Upper lobe of right lung (tissue), 1 donor: ENCODE measurements around the gene SYAP1. TPM values are rescaled to one million over a fixed set of nuclear protein-coding genes. Genes with fewer than 3 reads are reported as not detected.

Experiments used
- ATAC-seq: fragments of 200-7000 bp; cut with Tn5 transposase; one replicate; pipeline ENCODE4 v1.9.1; 2020; ENCODE audit warnings: mild to moderate bottlenecking, moderate library complexity
- DNase-seq: peaks from one replicate; pipeline ENCODE4 v3.0.0-alpha.2; 2020
- H3K27ac ChIP-seq: fragments of 200-600 bp; one replicate; pipeline ENCODE4 v1.8.0; 2022
- H3K27me3 ChIP-seq: fragments of 200-600 bp; one replicate; pipeline ENCODE4 v1.8.0; 2022; ENCODE audit warnings: mild to moderate bottlenecking
- H3K36me3 ChIP-seq: fragments of 200-600 bp; one replicate; pipeline ENCODE4 v1.8.0; 2022
- H3K4me1 ChIP-seq: fragments of 200-600 bp; one replicate; pipeline ENCODE4 v1.8.0; 2022
- H3K4me3 ChIP-seq: fragments of 200-600 bp; one replicate; pipeline ENCODE4 v1.8.0; 2022; ENCODE audit warnings: mild to moderate bottlenecking
- H3K9me3 ChIP-seq: fragments of 200-600 bp; one replicate; pipeline ENCODE4 v1.8.0; 2022
- intact Hi-C: fragments of 100-400 bp; cut with DNase I; formaldehyde crosslinking; loops from one replicate; pipeline ENCODE4 v1.11.0; 2022
- total RNA-seq: library from RNA; stranded (reverse); fragmentation: NEBNext Ultra II Directional; extraction: Animal tissue kit (Norgen Biotek cat#: 25700); gene quantifications from one replicate; pipeline ENCODE4 v1.2.1, GENCODE V29; 2021
- TF ChIP-seq, protein P1 (sequence below): fragments of 200-600 bp; IDR thresholded peaks from one replicate; pipeline ENCODE4 v1.8.0; 2022; ENCODE audit warnings: antibody characterized with exemption
- donor health status: DM: no; HTN: yes; CAD: no; lungs with severe emphysema.

The SYAP1 gene
- total RNA-seq, 1 donor from 2014 or later: 20.0 TPM

DNA sequence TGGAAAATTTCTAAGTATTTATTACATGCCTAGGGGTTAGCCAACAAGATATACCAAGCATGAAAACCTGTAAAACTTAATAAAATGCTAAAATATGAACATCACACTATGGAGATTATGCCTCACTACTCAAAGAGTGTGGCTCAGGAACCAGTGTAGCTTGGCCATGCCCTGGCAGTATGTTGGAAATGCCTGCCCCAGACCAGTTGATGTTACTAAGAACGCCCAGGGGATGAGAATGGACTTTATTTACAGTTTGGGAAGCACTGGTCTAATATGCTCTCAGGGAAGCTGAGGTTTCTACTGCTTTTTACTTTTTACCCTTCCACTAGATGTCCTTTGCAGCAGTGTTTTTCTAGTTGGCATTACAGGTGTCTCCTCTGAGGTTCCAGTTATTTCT is 43.2 kb downstream of the SYAP1 start:
- Histone ChIP-seq H3K9me3 (no peaks in the 10 kb centered on the region), H3K27ac (no peak overlapping the region), H3K36me3 (peaks cover 10% of the 10 kb centered on the region), H3K4me1 (no peaks in the 10 kb centered on the region), H3K4me3 (no peak overlapping the region), H3K27me3 (no peaks in the 10 kb centered on the region)
- intact Hi-C loops: no loop called here
- DNase-seq: no peak
- TF ChIP-seq, protein P1, sequence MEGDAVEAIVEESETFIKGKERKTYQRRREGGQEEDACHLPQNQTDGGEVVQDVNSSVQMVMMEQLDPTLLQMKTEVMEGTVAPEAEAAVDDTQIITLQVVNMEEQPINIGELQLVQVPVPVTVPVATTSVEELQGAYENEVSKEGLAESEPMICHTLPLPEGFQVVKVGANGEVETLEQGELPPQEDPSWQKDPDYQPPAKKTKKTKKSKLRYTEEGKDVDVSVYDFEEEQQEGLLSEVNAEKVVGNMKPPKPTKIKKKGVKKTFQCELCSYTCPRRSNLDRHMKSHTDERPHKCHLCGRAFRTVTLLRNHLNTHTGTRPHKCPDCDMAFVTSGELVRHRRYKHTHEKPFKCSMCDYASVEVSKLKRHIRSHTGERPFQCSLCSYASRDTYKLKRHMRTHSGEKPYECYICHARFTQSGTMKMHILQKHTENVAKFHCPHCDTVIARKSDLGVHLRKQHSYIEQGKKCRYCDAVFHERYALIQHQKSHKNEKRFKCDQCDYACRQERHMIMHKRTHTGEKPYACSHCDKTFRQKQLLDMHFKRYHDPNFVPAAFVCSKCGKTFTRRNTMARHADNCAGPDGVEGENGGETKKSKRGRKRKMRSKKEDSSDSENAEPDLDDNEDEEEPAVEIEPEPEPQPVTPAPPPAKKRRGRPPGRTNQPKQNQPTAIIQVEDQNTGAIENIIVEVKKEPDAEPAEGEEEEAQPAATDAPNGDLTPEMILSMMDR: no peak
- no peak for ATAC-seq

DNA sequence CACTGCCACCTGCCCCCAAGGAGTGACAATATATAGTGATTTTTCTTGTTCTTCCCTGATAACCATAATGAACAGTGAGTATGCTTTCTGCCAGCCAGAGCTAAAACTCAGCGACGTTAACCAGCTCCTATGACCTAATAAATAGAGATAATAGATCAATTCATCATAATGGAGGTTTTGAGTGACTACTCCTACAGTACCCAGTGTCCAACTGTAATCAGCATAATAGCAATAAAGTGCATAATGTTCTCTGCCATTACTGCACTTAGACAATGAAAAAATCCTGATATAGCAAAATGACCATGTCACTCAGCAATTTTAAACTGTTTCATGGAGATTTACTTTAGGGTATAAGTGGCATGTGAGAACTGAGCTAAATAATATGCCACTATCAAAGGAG is 46.2 kb downstream of the SYAP1 start:
- TF ChIP-seq, protein P1: no peak
- no peak overlapping the region for H3K27ac ChIP-seq
- H3K4me3 ChIP-seq: no peak overlapping the region
- no peaks in the 10 kb centered on the region for H3K4me1 ChIP-seq
- no peaks in the 10 kb centered on the region for H3K27me3 ChIP-seq
- ATAC-seq (no peak), DNase-seq (no peak)
- no peaks in the 10 kb centered on the region for H3K36me3 ChIP-seq
- intact Hi-C loops: no loop called here
- H3K9me3 ChIP-seq: no peaks in the 10 kb centered on the region

DNA sequence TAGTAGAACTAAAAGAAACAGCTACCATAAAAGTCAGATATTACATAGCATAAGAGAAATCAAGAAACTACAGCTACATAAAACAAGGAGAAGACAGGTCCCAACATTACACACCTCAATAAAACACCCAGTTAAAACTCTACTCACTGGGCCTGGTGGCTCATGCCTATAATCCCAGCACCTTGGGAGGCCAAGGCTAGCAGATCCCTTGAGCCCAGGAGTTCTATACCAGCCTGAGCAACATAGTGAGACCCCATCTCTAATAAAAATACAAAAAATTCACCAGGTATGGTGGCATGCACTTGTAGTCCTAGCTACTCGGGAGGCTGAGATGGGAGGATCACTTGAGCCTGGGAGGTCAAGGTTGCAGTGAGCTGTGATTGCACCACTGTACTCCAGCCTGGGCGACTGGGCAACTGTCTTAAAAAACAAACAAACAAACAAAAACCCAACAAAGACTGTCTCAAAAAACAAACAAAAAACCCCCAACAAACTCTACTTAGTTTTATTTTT is 51.6 kb downstream of the SYAP1 start:
- Histone ChIP-seq H3K9me3 (no peaks in the 10 kb centered on the region), H3K4me3 (no peak overlapping the region), H3K27ac (no peak overlapping the region), H3K4me1 (no peaks in the 10 kb centered on the region), H3K36me3 (no peaks in the 10 kb centered on the region), H3K27me3 (no peaks in the 10 kb centered on the region)
- no peak for DNase-seq
- intact Hi-C loops: no loop called here
- TF ChIP-seq, protein P1: no peak
- ATAC-seq: no peak

DNA sequence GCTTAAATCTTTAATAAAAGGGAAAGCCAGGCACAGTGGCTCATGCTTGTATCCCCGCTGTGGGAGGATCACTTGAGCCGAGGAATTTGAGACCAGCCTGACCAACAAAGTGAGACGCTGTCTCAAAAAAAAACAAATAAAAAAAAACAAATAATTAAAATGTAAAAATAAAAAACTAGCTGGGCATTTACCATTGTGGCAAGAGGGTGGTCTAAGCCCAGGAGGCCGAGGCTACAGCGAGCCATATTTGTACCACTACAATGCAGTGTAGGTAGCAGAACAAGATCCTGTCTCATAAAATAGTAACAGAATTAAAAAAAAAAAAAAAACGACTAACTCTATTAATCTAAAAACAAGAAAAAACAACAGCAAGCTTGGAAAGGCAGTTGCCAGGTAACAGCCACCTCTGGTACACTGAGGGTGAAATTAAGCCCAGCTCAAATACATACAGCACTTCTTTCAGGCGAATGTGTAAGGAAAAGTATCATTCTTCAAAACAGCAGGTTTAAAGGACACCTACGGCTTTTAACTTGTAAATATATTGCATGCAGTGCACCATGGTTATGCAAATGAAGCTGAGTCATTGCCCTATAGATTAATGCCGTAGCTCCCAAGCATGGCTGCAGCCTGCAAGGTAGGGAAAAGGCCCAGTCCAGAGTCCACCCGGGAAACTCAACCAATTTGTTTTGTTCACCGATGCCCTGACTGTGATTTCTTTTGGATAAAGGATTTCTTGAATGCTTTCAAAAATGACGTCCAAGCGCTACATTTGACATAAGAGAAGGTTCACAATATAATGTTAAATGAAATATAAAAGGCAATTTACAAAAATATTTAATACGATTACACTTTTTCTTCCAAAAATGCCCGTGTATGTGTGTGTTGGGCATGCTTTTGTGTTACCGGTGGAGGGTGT is 52.3 kb downstream of the SYAP1 start:
- no peaks in the 10 kb centered on the region for H3K27me3 ChIP-seq
- H3K27ac ChIP-seq: no peak overlapping the region
- no peaks in the 10 kb centered on the region for H3K4me1 ChIP-seq
- DNase-seq: no peak
- intact Hi-C loops: no loop called here
- no peak overlapping the region for H3K4me3 ChIP-seq
- no peaks in the 10 kb centered on the region for H3K36me3 ChIP-seq
- ATAC-seq: no peak
- H3K9me3 ChIP-seq: no peaks in the 10 kb centered on the region
- TF ChIP-seq, protein P1: no peak

DNA sequence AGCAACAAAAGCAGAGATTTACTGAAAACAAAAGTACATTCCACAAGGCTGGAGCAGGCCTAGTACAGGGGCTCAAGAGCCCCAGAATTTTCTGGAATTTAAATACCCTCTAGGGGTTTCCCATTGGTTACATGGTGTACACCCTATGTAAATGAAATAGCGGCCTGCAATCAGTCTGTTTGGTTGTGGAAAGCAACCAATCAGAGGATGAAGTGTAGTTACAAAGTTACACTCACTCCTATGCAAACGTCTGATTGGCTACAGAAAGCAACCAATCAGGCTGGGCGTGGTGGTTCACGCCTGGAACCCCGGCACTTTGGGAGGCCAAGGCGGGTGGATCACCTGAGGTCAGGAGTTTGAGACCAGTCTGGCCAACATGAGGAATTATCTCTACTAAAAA is 53.0 kb downstream of the SYAP1 start:
- TF ChIP-seq, protein P1: no peak
- Histone ChIP-seq H3K27me3 (no peaks in the 10 kb centered on the region), H3K4me3 (no peak overlapping the region), H3K27ac (no peak overlapping the region), H3K4me1 (no peaks in the 10 kb centered on the region), H3K9me3 (no peaks in the 10 kb centered on the region), H3K36me3 (no peaks in the 10 kb centered on the region)
- DNase-seq: no peak
- intact Hi-C loops: no loop called here
- ATAC-seq: no peak
